ENCODE measurements around the gene HMG20B.

DNA sequence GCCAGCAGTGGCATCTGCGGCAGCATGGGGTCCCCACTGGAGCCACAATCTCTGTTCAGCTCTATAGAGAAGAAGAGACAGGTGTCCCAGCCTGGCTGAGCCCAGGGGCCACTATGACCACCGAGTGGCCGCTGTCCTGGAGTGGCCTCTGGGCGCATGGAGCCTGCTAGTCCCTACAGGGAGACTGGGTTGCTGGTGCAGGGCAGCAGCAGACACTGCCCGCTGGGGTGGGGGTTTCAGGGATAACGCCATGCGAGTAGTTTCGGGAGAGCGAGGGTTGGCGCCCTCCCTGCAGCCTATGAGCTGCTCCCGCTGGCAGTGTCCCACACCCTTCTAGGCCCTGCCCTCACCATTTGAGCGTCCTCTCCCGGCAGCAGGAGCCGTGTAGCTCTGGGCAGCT is 44.7 kb upstream of the HMG20B start:
- TF ChIP-seq REST (IDR thresholded peaks at IDR 0.05; ENCODE audit: low read depth), result no peak
- TF ChIP-seq FOXM1 (IDR thresholded peaks at IDR 0.05; ENCODE audit: borderline replicate concordance, low read depth), result no peak
